Activated naive CD4-positive, alpha-beta T cell treated with Interleukin-2 at 50 U/mL for 16 hours (primary cell): ENCODE results near the gene SCRN2.
A peak's percentile ranks its signal among the peaks of the same experiment; 100 is the strongest.

Experiments used
- DNase-seq: peaks from one replicate; pipeline ENCODE4 v3.0.0-alpha.2; 2020

SCRN2 gene

GRCh38 chr17:47802341-47803022, 38.6 kb downstream of the SCRN2 start:
- DNase-seq = peak; percentile 59

GRCh38 chr17:47801906-47802305, 39.2 kb downstream of the SCRN2 start:
- no peak for DNase-seq

- DNase-seq = no peak
Observed at GRCh38 chr17:47801176-47801765, 39.8 kb downstream of the SCRN2 start.

DNA sequence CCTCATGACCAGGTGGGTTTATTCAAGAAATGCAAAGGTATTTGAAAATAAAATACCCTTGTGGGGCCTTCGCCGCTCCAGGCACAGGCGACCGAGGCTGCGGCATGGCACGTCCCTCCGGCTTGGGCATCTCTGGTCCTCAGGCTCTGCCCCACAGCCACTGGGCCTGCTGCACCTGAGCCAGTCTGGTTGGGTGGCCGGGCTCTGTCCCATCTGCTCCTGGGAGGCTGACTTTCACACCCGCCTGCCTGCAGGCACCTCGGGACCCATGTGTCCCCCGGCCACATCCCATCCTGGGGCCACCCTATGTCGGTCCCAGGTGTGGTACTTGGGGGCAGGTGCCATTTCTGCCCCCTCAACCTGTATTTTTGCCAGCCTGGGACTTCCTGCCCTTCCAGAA, 40.4 kb downstream of the SCRN2 start:
- DNase-seq = no peak

GRCh38 chr17:47797797-47798196, 43.3 kb downstream of the SCRN2 start:
- DNase-seq = no peak

- no peak for DNase-seq
Observed at GRCh38 chr17:47792979-47793378, 48.1 kb downstream of the SCRN2 start.

DNA sequence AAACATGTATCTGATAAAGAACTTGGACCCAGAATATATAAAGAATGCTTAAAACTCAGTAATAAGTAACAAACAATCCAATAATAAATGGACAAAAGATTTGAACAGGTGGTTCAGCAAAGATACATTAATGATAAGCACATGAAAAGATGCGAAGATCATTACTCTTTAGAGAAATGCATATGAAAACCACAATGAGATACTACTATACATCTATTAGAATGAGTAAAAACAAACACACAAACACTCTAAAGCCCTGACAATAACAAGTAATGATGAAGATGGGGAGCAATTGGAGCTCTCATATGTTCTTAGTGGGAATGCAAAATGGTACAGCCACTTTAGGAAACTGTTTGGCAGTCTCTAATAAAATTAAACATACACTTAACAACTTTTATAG, 48.6 kb downstream of the SCRN2 start:
- no peak for DNase-seq

GRCh38 chr17:47791025-47791424, 50.0 kb downstream of the SCRN2 start:
- no peak for DNase-seq

DNA sequence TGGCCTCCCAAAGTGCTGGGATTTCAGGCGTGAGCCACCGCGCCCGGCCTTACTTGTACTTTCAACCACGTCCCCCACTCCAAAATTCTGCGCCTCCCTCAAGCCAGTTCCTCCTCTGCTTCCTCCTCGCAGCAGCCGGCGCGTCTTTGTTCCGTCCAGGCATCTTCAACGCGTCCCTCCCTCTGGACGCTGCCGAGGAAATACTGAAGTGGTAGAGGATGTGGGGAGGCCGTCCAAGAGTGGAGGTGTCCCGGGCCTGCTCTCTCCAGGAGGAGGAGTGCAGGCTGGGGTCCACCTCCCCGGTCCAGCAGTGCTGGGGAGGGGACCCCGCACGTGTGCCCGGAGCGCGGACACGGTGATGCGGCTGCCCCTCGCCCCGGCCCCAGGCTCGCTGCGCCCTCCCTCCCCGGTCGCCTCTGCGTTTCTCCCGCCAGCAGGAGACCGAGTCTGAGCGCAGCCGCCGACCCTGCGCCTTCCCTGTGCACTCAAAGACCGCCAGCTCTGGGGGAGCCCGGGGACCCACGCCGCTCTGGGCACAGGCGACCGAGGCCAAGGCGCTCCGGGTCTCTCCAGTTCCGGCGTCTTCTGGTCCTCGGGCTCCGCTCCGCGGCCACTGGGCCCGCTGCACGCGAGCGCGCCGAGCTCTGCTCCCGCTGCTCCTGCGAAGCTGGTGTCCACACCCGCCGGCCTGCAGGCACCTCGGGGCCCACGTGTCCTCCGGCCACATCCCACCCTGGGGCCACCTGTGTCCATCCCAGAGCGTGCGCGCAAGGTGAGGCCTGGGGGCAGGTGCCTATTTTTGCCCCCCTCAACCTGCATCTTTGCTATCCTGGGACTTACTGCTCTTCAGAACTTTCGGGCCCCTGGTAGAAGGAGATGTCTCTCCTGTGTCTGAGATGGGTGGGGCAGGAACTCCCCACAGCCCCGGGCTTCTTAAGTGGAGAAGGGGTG, 51.2 kb downstream of the SCRN2 start:
- DNase-seq = peak; percentile 63
